Right lobe of liver (tissue), 6 donors: ENCODE results near the gene CDH16. TPM values are rescaled to one million over a fixed set of nuclear protein-coding genes. Genes with fewer than 3 reads are reported as not detected.
A peak's percentile ranks its signal among the peaks of the same experiment; 100 is the strongest.

ENCODE experiments used
- ATAC-seq, 4 donors: fragments of 200-7000 bp; cut with Tn5 transposase; one replicate each; pipeline ENCODE4 v1.9.1; 2020; ENCODE audit warnings: mild to moderate bottlenecking in 4 of 4, moderate library complexity in 4 of 4
- DNase-seq, 3 donors: peaks; one replicate each; pipeline ENCODE4 v3.0.0-alpha.2; 2020
- H3K27ac ChIP-seq, 3 donors: fragments of 200-600 bp; one replicate each; pipeline ENCODE4 v1.8.0; 2022
- H3K27me3 ChIP-seq, 2 donors: fragments of 200-600 bp; one replicate each; pipeline ENCODE4 v1.8.0; 2022
- H3K36me3 ChIP-seq, 4 donors: fragments of 200-600 bp; sonication (generic) in 1 of 4; one replicate each; pipeline versions ENCODE4 v1.5.1 to v1.8.0; 2017 to 2022; ENCODE audit warnings: control low read depth in 1 of 4
- H3K4me1 ChIP-seq, 4 donors: fragments of 200-600 bp; sonication (generic) in 1 of 4; one replicate each; pipeline versions ENCODE4 v1.5.1 to v1.8.0; 2017 to 2022; ENCODE audit warnings: control low read depth in 1 of 4
- H3K4me3 ChIP-seq, 3 donors: fragments of 200-600 bp; one replicate each; pipeline ENCODE4 v1.8.0; 2022
- H3K9me3 ChIP-seq, 4 donors: fragments of 200-600 bp; sonication (generic) in 1 of 4; one replicate each; pipeline versions ENCODE4 v1.5.1 to v1.8.0; 2017 to 2022; ENCODE audit warnings: control low read depth in 1 of 4
- POLR2A ChIP-seq: fragments of 450-650 bp; IDR thresholded peaks from one replicate; pipeline ENCODE4 v1.6.1; 2017; ENCODE audit warnings: antibody characterized with exemption, mild to moderate bottlenecking
- WGBS: methylation state at CpG from one replicate; pipeline ENCODE4 v1.1.6; 2018; ENCODE audit warnings: low coverage, low lambda C conversion rate; ENCODE audit not compliant: insufficient coverage; ENCODE audit errors: missing lambda C conversion rate; 5-methylcytosine and 5-hydroxymethylcytosine counted together
- intact Hi-C, 2 donors: fragments of 100-400 bp; cut with DNase I; formaldehyde crosslinking; loops; one replicate each; pipeline versions ENCODE4 v1.11.2 to v1.14.1; 2022
- total RNA-seq, 6 experiments: library from RNA; depleted of rRNA in 2 of 6; stranded (reverse); fragments of >200 nt in 2 of 6; fragmentation: NEBNext Ultra II Directional in 3 of 6; extraction: Animal tissue kit (Norgen Biotek cat#: 25700) in 3 of 6; gene quantifications; one replicate each; pipeline versions ENCODE4 v1.1.0 to v1.2.4, GENCODE V29; 2016 to 2023
- TF ChIP-seq, protein P1 (sequence below), 4 donors: fragments of 200-600 bp in 3 of 4; fragments of 450-650 bp in 1 of 4; IDR thresholded peaks; one replicate each; pipeline versions ENCODE4 v1.5.1 to v1.8.0; 2016 to 2022; ENCODE audit warnings: antibody characterized with exemption in 4 of 4, mild to moderate bottlenecking in 2 of 4
- donor health status: DM: no; HTN: yes; CAD: no.
- donor health status: DM: no; HTN: no; CAD: no.
- donor health status: DM: no; HTN: no; CAD: no.
- donor health status: DM: no; HTN: yes; CAD: no.
- donor health status: DM: no; HTN: yes; CAD: no.

Gene CDH16
- total RNA-seq, 6 experiments from 2014 or later, result 0.07 to 0.47 (median 0.22) TPM; not detected in 2

DNA sequence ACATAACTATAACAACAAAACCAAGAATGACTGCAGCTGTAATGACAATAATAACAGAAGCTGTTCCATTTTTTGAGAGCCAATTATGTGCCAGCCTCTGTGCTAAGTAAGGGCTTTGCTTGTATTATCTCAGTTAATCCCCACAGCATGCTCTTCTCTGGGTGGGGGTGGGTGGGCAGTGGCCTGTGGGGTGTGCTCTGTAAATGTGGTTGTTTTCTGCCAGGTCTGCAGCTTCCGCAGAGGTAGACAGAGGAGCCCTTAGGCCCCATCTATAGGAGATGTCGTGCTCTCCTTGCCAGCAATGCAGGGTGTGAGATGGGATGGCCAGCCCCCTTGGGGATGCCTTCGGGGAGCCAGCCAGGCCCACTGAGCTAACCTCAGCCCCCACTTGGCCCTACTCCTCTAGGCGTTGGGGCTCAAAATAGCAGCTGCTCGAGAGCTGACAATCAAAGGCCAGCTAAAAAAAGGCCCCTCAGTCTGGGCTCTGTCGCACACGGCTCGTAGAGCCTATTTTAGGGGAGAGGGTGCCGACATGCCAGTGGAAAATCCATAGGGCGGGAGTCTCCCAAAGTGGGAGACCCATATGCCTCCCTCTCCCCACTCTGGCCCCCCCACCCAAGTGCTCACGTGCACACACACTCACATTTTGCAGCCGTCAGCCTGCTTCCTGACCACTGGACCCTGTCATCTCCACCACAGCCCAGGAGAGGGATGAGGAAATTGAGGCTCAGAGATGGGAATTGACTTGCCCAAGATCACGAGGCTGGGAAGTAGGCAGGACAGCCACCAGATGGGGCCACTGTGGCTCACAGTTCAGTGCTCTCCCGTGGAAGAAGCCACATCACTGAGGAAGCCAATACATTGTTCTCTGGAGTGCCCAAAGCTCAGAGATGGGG is 15.8 kb downstream of the CDH16 start:
- H3K27me3 ChIP-seq, result no peaks in the 10 kb centered on the region
- H3K27ac ChIP-seq, result no peak overlapping the region
- no peak for ATAC-seq
- no peaks in the 10 kb centered on the region for H3K9me3 ChIP-seq
- no peaks in the 10 kb centered on the region for H3K36me3 ChIP-seq
- peaks cover 0 to 19% (median 8%) of the 10 kb centered on the region in 4 donors for H3K4me1 ChIP-seq
- intact Hi-C loops, result no loop called here
- H3K4me3 ChIP-seq, result no peak overlapping the region
- DNase-seq, result peak in 2 of 3 donors; percentile 14 to 26
- WGBS, result 100% methylated on average over 1 of the region's 14 CpGs
- TF ChIP-seq, protein P1, sequence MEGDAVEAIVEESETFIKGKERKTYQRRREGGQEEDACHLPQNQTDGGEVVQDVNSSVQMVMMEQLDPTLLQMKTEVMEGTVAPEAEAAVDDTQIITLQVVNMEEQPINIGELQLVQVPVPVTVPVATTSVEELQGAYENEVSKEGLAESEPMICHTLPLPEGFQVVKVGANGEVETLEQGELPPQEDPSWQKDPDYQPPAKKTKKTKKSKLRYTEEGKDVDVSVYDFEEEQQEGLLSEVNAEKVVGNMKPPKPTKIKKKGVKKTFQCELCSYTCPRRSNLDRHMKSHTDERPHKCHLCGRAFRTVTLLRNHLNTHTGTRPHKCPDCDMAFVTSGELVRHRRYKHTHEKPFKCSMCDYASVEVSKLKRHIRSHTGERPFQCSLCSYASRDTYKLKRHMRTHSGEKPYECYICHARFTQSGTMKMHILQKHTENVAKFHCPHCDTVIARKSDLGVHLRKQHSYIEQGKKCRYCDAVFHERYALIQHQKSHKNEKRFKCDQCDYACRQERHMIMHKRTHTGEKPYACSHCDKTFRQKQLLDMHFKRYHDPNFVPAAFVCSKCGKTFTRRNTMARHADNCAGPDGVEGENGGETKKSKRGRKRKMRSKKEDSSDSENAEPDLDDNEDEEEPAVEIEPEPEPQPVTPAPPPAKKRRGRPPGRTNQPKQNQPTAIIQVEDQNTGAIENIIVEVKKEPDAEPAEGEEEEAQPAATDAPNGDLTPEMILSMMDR (IDR thresholded peaks at IDR 0.05), result no peak
- no peak for TF ChIP-seq POLR2A

DNA sequence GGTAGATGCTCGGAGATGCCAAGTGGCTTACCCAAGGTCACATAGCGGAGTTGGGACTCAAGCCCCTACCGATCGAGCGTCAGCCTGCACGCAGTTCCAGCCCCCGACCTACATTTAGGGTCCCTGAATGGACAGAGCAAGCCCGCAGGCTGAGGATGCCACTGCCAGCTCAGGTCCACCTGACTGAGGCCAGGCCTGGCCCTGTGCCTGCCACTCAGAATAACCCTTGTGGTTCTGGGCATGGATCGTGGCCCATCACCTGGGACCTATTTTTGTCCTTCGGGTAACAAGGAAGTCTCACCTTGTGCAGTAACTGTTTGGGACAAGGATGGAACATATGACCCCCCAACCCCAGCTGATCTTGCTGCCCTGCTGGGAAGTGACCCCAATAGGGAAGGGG is 17.1 kb downstream of the CDH16 start:
- peaks cover 0 to 19% (median 8%) of the 10 kb centered on the region in 4 donors for H3K4me1 ChIP-seq
- H3K27me3 ChIP-seq, result no peaks in the 10 kb centered on the region
- H3K4me3 ChIP-seq, result no peak overlapping the region
- no peaks in the 10 kb centered on the region for H3K9me3 ChIP-seq
- intact Hi-C loops, result no loop called here
- ATAC-seq, result no peak
- no peaks in the 10 kb centered on the region for H3K36me3 ChIP-seq
- TF ChIP-seq, protein P1 (IDR thresholded peaks at IDR 0.05), result no peak
- TF ChIP-seq POLR2A, result no peak
- no CpG with 5 or more reads among the region's 10 CpGs for WGBS
- DNase-seq, result peak in 2 of 3 donors; percentile 7 to 39
- H3K27ac ChIP-seq, result no peak overlapping the region

DNA sequence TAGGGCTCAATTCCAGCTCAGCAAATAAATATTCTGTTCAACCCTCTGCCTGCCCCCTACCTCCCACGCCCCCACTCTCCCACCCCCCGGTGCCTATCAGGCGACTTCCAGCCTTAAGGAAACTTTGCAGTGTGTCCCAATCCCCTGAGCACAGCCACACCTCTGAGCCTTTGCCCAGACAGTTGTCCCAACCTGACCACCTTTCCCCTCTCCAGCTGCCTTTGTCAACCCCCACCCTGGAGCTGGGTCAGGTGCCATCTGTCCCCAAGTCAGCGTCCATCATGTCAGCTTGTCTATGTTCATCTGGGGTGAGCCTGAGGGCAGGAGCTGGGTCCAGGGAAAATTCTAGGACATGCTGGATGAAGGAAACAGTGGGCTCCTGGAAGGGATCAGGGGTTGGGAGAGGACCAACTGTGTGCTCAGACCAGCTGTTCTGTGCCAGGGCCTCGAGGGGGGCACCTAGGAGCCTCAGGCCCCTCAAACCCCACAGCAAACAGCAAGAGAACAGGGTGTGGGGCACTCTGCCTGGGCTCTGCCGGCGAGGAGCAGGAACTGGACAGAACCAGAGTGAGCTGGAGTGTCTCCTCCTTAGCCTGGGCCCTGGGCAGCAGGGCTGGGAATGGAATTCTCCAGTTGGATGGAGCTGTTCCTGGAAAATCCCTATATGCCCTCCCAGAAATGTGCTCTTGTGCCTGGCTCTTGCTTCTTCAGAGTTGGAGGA is 17.8 kb downstream of the CDH16 start:
- TF ChIP-seq, protein P1 (IDR thresholded peaks at IDR 0.05), result no peak
- TF ChIP-seq POLR2A, result no peak
- ATAC-seq (peak in 2 of 4 donors; percentile 5 to 9), DNase-seq (peak in 2 of 3 donors; percentile 21 to 42)
- H3K36me3 ChIP-seq, result no peaks in the 10 kb centered on the region
- H3K4me3 ChIP-seq, result no peak overlapping the region
- H3K27me3 ChIP-seq, result no peaks in the 10 kb centered on the region
- H3K4me1 ChIP-seq, result peaks cover 0 to 19% (median 8%) of the 10 kb centered on the region in 4 donors
- intact Hi-C loops, result no loop called here
- H3K27ac ChIP-seq, result peak overlapping the region in 1 of 3 donors; percentile 66
- H3K9me3 ChIP-seq, result no peaks in the 10 kb centered on the region
- 22% methylated on average over 1 of the region's 7 CpGs for WGBS

DNA sequence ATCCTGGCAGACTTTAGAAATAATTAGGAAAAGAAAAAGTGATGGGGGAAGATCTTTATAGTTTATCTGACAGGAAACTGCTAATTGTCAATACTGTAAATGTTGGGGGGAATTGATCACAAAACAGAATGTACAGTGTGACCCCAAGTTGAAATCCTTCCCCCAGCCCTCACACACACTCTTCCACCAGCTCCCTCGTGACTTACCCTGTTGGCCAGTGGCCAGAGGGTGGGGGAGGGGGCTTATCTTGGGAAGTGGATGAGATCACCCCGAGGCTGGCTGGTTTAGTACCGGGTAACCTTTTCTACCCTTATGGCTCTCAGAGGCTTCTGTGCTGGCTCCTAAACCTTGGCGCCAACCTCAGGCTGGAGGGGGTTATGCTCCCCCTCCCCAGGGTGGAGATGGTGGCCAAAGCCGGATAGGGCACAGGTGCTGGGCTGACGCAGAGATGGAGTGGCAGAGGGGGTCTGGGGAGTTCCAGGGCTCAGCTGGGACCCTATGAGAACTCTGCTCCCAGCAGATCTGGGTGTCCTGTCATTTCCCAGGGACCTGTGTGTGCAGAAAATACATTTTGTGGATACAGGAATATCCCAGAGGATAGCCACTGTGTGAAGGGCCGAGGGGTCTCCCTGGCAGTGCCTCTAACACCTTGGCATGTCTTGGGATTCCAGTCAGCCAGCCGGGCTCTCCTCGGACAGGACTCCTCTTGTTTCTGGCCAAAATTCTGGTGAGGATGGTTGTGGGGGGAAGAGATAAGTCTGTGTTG is 18.6 kb downstream of the CDH16 start:
- no peaks in the 10 kb centered on the region for H3K27me3 ChIP-seq
- H3K36me3 ChIP-seq, result no peaks in the 10 kb centered on the region
- ATAC-seq, result peak; percentile 7 to 60 (median 22)
- TF ChIP-seq, protein P1 (IDR thresholded peaks at IDR 0.05), result no peak
- TF ChIP-seq POLR2A, result no peak
- peak in 2 of 3 donors; percentile 61 to 64 for DNase-seq
- peaks cover 0 to 19% (median 8%) of the 10 kb centered on the region in 4 donors for H3K4me1 ChIP-seq
- peak overlapping the region; percentile 37 to 66 (median 64) for H3K27ac ChIP-seq
- H3K4me3 ChIP-seq, result no peak overlapping the region
- no peaks in the 10 kb centered on the region for H3K9me3 ChIP-seq
- 37% methylated on average over 7 of the region's 9 CpGs for WGBS
- intact Hi-C loops, result loop anchor here in 1 of 2 donors (5.0 kb wide), 1 partner anchor 42 kb away; no protein-coding TSS in a partner anchor
